ENCODE measurements around the gene ANGEL2.

ANGEL2 gene

GRCh38 chr1:212950243-212951125 lies 65.2 kb downstream of the ANGEL2 start, which contains the start of gene VASH2:
Gene VASH2, plus strand, starts transcription at chr1:212950541. Its CDS starts 1,002 bp downstream, at chr1:212951543.
- peak; percentile 62 for DNase-seq

GRCh38 chr1:212949771-212950170 lies 65.9 kb downstream of the ANGEL2 start:
- no peak for DNase-seq

- DNase-seq = no peak
These were observed 68.8 kb downstream of the ANGEL2 start for GRCh38 chr1:212946872-212947271.

GRCh38 chr1:212945463-212946160 lies 70.1 kb downstream of the ANGEL2 start:
- no peak for DNase-seq

GRCh38 chr1:212945056-212945455 lies 70.6 kb downstream of the ANGEL2 start:
- no peak for DNase-seq

GRCh38 chr1:212944229-212944901 lies 71.3 kb downstream of the ANGEL2 start:
- no peak for DNase-seq

GRCh38 chr1:212943393-212943710 lies 72.3 kb downstream of the ANGEL2 start:
- no peak for DNase-seq

GRCh38 chr1:212942679-212943392 lies 72.8 kb downstream of the ANGEL2 start:
- DNase-seq = no peak

All from CD4-positive, alpha-beta T cell treated with Interferon gamma for 1 hour (primary cell).